Measurements from ENCODE around the gene CTSA. TPM values are rescaled to one million over a fixed set of nuclear protein-coding genes. Genes with fewer than 3 reads are reported as not detected.
A peak's percentile ranks its signal among the peaks of the same experiment; 100 is the strongest.
"Not testable (repeated sequence)": the region's sequence is repeated elsewhere in the genome, so short reads cannot be mapped to it uniquely, and the experiment has no call there.

CTSA gene
- total and polyA plus RNA-seq, 5 donors from 2014 or later, result 104 to 190 (median 158) TPM

DNA sequence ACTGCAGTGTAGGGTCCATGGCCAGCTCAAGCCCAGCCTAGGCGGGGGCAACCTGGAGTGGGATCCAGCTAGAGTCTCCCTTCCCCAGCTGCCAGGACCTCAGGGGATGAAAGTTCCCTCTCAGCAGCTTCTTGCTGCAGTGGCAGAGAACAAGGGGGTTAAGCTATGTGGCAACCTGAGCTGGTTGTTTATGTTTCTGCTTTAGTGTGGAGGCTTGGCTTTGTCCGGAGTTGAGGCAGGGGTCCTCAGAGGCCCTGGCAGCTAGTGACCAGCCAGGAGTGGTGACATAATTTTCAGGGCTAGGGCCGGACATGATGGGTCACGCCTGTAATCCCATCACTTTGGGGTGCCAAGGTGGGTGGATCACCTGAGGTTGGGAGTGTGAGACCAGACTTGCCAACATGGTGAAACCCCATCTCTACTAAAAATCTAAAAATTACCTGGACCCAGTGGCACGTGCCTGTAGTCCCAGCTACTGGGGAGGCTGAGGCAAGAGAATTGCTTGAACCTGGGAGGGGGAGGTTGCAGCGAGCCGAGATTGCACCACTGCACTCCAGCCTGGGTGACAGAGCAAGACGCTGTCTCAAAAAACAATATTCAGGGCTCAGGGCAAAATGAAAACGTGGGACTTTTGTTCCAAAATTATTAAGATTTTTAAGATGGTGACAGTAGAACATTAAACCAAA lies 34.8 kb downstream of the CTSA start:
- Mint-ChIP-seq H3K4me3 (no peak overlapping the region), H3K9me3 (no peaks in the 10 kb centered on the region), H3K36me3 (no peaks in the 10 kb centered on the region), H3K27me3 (peaks cover 18% of the 10 kb centered on the region), H3K27ac (no peak overlapping the region), H3K4me1 (no peaks in the 10 kb centered on the region)
- no peak overlapping the region for H3K27ac ChIP-seq (ENCODE audit: insufficient read depth, low read length, poor library complexity, severe bottlenecking)
- no peaks in the 10 kb centered on the region for H3K36me3 ChIP-seq (ENCODE audit: control insufficient read depth, insufficient read depth, low read length)
- no peak for ATAC-seq (ENCODE audit: low read depth in 2 of 2)
- no peak for DNase-seq
- no peaks in the 10 kb centered on the region for H3K27me3 ChIP-seq (ENCODE audit: control insufficient read depth, insufficient read depth, low read length)
- H3K4me3 ChIP-seq (ENCODE audit: low read depth, low read length), result no peak overlapping the region
- no peaks in the 10 kb centered on the region for H3K9me3 ChIP-seq (ENCODE audit: control insufficient read depth in 2 of 2, low read length in 2 of 2)
- no peaks in the 10 kb centered on the region for H3K4me1 ChIP-seq (ENCODE audit: control insufficient read depth, insufficient read depth, low read length, poor library complexity, severe bottlenecking)

DNA sequence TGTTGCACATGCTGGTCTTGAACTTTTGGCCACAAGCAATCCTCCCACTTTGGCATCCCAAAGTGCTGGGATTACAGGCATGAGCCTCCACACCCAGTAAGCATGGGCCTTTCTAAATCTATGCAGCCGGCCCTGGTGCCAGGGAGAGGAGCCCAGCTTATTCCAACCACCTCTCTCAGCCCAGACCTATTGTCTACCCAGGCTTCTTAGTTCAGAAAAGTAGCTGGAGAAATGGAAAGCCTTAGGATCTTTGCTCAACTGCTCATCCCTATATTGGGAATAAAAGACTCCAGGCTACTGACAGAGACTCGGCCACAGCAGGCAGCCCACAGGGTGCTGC lies 35.6 kb downstream of the CTSA start:
- ATAC-seq (ENCODE audit: low read depth in 2 of 2) (no peak), DNase-seq (no peak)
- no peaks in the 10 kb centered on the region for H3K9me3 ChIP-seq (ENCODE audit: control insufficient read depth in 2 of 2, low read length in 2 of 2)
- Mint-ChIP-seq H3K9me3 (no peaks in the 10 kb centered on the region), H3K36me3 (no peaks in the 10 kb centered on the region), H3K27ac (no peak overlapping the region), H3K27me3 (peaks cover 11% of the 10 kb centered on the region), H3K4me3 (no peak overlapping the region), H3K4me1 (no peaks in the 10 kb centered on the region)
- no peak overlapping the region for H3K4me3 ChIP-seq (ENCODE audit: low read depth, low read length)
- no peak overlapping the region for H3K27ac ChIP-seq (ENCODE audit: insufficient read depth, low read length, poor library complexity, severe bottlenecking)
- H3K4me1 ChIP-seq (ENCODE audit: control insufficient read depth, insufficient read depth, low read length, poor library complexity, severe bottlenecking), result no peaks in the 10 kb centered on the region
- H3K27me3 ChIP-seq (ENCODE audit: control insufficient read depth, insufficient read depth, low read length), result no peaks in the 10 kb centered on the region
- no peaks in the 10 kb centered on the region for H3K36me3 ChIP-seq (ENCODE audit: control insufficient read depth, insufficient read depth, low read length)

DNA sequence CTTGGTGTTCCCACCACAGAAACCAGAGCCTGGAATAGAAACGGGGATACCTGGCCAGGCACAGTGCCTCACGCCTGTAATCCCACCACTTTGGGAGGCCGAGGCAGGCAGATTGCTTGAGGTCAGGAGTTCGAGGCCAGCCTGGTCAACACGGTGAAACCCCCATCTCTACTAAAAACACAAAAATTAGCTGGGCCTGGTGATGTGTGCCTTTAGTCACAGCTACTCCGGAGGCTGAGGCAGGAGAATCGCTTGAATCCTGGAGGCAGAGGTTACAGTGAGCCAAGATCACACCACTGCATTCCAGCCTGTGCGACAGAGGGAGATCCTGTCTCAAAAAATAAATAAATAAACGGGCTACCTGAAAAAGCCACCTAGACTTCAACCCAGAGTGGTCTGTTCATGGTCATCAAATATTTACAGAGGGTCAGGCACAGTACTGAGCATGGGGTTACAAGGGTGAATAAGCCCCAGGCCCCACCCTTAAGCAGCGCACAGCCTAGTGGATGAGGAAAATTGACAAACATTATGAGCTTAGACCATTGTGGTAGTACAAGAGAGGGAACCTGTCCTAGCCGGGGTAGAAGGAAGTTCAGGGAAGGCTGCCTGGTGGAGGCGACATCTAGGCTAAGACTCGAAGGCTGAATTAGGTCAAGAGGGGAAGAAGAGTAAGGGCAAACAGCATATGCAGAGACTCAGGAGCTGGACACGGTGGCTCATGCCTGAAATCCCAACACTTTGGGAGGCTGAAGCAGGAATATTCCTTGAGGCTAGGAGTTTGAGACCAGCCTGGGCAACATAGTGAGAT lies 36.1 kb downstream of the CTSA start:
- Histone ChIP-seq H3K27me3 (ENCODE audit: control insufficient read depth, insufficient read depth, low read length) (no peaks in the 10 kb centered on the region), H3K4me3 (ENCODE audit: low read depth, low read length) (no peak overlapping the region), H3K27ac (ENCODE audit: insufficient read depth, low read length, poor library complexity, severe bottlenecking) (no peak overlapping the region), H3K4me1 (ENCODE audit: control insufficient read depth, insufficient read depth, low read length, poor library complexity, severe bottlenecking) (no peaks in the 10 kb centered on the region), H3K9me3 (ENCODE audit: control insufficient read depth in 2 of 2, low read length in 2 of 2) (no peaks in the 10 kb centered on the region), H3K36me3 (ENCODE audit: control insufficient read depth, insufficient read depth, low read length) (no peaks in the 10 kb centered on the region)
- Mint-ChIP-seq H3K27ac (peak overlapping the region in 2 of 3 donors; percentile 53 to 86), H3K4me1 (no peaks in the 10 kb centered on the region), H3K36me3 (no peaks in the 10 kb centered on the region), H3K9me3 (no peaks in the 10 kb centered on the region), H3K4me3 (no peak overlapping the region), H3K27me3 (peaks cover 9% of the 10 kb centered on the region)
- ATAC-seq (ENCODE audit: low read depth in 2 of 2), result no peak
- no peak for DNase-seq

DNA sequence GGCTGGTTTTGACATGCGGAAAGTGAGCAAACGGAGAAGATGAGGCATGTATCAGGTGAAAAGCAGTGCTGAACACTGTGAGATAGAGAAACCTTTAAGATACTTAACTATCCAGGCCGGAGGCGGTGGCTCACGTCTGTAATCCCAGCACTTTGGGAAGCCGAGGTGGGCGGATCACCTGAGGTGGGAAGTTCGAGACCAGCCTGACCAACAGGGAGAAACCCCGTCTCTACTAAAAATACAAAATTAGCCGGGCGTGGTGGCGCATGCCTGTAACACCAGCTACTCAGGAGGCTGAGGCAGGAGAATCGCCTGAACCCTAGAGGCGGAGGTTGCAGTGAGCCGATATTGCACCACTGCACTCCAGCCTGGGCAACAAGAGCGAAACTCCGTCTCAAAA lies 40.5 kb downstream of the CTSA start:
- Mint-ChIP-seq H3K4me1 (peaks cover 4 to 20% (median 12%) of the 10 kb centered on the region in 4 donors), H3K4me3 (peak overlapping the region in 2 of 4 donors; percentile 46 to 48)
- DNase-seq; H3K36me3 ChIP-seq (ENCODE audit: control insufficient read depth, insufficient read depth, low read length); H3K27me3 ChIP-seq (ENCODE audit: control insufficient read depth, insufficient read depth, low read length); H3K9me3 Mint-ChIP-seq; H3K4me3 ChIP-seq (ENCODE audit: low read depth, low read length); H3K27ac ChIP-seq (ENCODE audit: insufficient read depth, low read length, poor library complexity, severe bottlenecking); H3K36me3 Mint-ChIP-seq; H3K27ac Mint-ChIP-seq; ATAC-seq (ENCODE audit: low read depth in 2 of 2); H3K9me3 ChIP-seq (ENCODE audit: control insufficient read depth in 2 of 2, low read length in 2 of 2); H3K27me3 Mint-ChIP-seq: not testable (repeated sequence)
- H3K4me1 ChIP-seq (ENCODE audit: control insufficient read depth, insufficient read depth, low read length, poor library complexity, severe bottlenecking), result peaks cover 17% of the 10 kb centered on the region

DNA sequence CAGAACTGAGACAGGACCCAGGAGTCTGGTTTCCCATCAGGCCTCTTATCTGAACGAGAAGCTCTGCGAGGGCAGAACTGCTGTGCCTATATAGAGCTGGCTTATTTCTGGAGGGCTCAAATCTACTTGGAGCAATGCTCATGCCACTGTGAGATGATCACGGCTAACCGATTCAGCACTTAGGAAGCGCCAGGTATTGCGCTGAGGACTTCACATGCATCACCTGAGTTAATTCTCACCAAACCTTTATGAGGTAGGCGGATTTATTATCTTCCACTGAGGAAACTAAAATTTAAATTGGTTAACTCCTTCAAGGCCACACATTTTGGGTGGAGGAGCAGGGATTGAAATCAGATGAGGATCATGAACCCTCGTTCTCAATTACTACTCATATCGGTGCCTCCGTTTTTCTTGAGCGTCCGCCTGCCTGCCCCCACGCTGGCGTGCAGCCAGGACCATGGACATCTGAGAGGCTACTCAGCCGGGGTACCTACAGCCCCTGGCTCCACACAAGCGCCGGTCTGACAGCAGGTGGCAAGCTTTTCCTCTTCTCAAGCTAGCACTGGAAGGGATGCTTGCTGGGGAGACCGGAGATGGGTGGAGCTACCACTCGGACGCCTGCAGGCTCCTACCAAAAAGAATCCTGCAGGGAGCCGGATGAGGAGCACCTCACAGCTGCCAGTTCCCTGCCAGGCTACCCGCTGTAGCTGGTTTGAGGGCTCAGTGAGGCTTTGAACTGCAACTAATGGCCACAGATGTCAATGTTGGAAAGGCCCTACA lies 42.3 kb downstream of the CTSA start:
- H3K27ac ChIP-seq (ENCODE audit: insufficient read depth, low read length, poor library complexity, severe bottlenecking), result peak overlapping the region; percentile 99
- peak overlapping the region; percentile 90 for H3K4me3 ChIP-seq (ENCODE audit: low read depth, low read length)
- H3K36me3 ChIP-seq (ENCODE audit: control insufficient read depth, insufficient read depth, low read length), result peaks cover 13% of the 10 kb centered on the region
- peak overlapping the region; percentile 90 to 97 (median 97) for H3K4me3 Mint-ChIP-seq
- DNase-seq, result peak; percentile 44 to 81 (median 59)
- no peaks in the 10 kb centered on the region for H3K27me3 ChIP-seq (ENCODE audit: control insufficient read depth, insufficient read depth, low read length)
- no peak for ATAC-seq (ENCODE audit: low read depth in 2 of 2)
- H3K9me3 Mint-ChIP-seq, result no peaks in the 10 kb centered on the region
- H3K36me3 Mint-ChIP-seq, result peaks cover 12% of the 10 kb centered on the region
- peaks cover 34% of the 10 kb centered on the region for H3K4me1 ChIP-seq (ENCODE audit: control insufficient read depth, insufficient read depth, low read length, poor library complexity, severe bottlenecking)
- no peaks in the 10 kb centered on the region for H3K9me3 ChIP-seq (ENCODE audit: control insufficient read depth in 2 of 2, low read length in 2 of 2)
- peaks cover 10 to 36% (median 25%) of the 10 kb centered on the region in 4 donors for H3K4me1 Mint-ChIP-seq
- peak overlapping the region; percentile 97 to 99 (median 97) for H3K27ac Mint-ChIP-seq
- no peaks in the 10 kb centered on the region for H3K27me3 Mint-ChIP-seq

DNA sequence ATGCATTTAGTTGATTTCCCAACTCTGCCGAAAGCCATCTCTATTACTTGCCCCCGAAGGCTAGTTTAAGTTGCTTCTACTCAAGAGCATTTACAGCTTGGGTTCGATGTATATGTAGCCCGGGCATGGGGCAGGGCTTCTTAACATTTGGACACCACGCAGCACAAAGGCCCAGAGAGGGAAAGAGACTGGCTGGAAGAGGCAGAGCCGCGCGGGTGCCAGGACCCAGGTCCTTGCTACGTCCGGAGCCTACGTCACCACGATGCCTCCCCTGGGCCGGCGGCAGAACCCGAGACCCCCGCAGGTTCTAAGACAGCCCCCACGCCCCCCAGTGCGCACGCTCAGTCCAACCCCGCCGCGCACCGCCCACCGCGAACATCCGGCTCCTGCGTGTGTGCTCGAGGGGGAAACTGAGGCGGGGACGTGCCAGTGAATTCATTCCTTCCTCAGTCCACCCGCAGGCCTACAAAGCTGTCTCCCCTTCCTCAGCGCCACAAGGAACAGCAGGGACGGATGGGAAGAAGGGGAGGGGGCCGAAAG lies 43.0 kb downstream of the CTSA start:
- H3K27ac ChIP-seq (ENCODE audit: insufficient read depth, low read length, poor library complexity, severe bottlenecking), result peak overlapping the region; percentile 99
- DNase-seq (no peak), ATAC-seq (ENCODE audit: low read depth in 2 of 2) (no peak)
- H3K27me3 ChIP-seq (ENCODE audit: control insufficient read depth, insufficient read depth, low read length), result no peaks in the 10 kb centered on the region
- H3K27me3 Mint-ChIP-seq, result no peaks in the 10 kb centered on the region
- peaks cover 39% of the 10 kb centered on the region for H3K4me1 ChIP-seq (ENCODE audit: control insufficient read depth, insufficient read depth, low read length, poor library complexity, severe bottlenecking)
- H3K4me3 Mint-ChIP-seq, result peak overlapping the region; percentile 90 to 97 (median 97)
- peaks cover 10 to 38% (median 25%) of the 10 kb centered on the region in 4 donors for H3K4me1 Mint-ChIP-seq
- no peaks in the 10 kb centered on the region for H3K9me3 Mint-ChIP-seq
- H3K27ac Mint-ChIP-seq, result peak overlapping the region; percentile 97 to 99 (median 97)
- peaks cover 19% of the 10 kb centered on the region for H3K36me3 ChIP-seq (ENCODE audit: control insufficient read depth, insufficient read depth, low read length)
- H3K9me3 ChIP-seq (ENCODE audit: control insufficient read depth in 2 of 2, low read length in 2 of 2), result no peaks in the 10 kb centered on the region
- peak overlapping the region; percentile 90 for H3K4me3 ChIP-seq (ENCODE audit: low read depth, low read length)
- peaks cover 15% of the 10 kb centered on the region for H3K36me3 Mint-ChIP-seq

DNA sequence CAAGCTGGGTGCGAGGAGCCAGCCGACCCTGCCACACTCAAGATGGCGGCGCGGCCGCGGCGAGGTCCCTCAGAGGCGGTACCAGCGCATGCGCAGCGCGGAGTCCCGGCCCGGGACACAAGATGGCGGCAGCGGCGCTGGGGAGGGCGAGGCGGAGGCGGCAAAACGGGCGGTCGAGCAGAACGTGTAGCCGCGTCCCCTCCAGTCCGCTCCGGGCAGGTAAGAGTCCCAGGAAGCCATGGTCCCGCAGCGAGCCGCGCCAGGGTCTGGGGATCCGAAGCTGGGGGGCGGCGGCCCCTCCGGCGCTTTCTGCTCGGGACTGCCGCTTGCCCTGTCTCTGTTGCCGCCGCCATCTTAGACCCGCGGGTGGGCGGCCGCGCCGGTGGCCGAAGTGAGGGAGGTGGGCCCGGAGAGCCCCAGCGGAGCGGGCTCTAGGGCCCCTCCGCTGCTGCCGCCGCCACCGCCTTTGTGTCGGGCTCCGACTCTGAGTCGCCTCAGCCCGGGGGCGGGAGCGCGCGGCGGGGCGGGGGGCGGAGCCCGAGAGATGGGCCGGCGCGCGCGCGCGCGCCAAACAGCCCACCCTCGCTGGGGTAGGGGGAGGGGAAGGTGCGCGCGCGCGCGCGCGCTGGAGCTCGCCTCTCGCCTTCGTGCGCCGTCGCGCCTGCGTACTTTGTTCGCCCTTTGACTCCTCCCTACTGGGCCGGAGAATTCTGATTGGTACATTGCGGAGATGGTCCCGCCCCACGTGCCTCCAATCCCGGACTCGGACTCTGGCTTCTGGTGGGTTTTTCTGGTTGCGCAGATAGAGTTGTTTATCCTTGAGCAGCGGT lies 43.7 kb downstream of the CTSA start, which contains the start of gene PCIF1:
Gene PCIF1 (plus strand): TSS at position 98 of the 830 bp plus-strand sequence. CDS start 4,317 bp downstream, outside the sequence.
- peak within 1 kb of the TSS; percentile 99 for H3K27ac ChIP-seq (ENCODE audit: insufficient read depth, low read length, poor library complexity, severe bottlenecking)
- Mint-ChIP-seq H3K27me3 (no peaks in the 10 kb centered on the region), H3K36me3 (peaks cover 22% of the 10 kb centered on the region), H3K4me1 (peaks cover 10 to 38% (median 26%) of the 10 kb centered on the region in 4 donors), H3K4me3 (peak within 1 kb of the TSS; percentile 90 to 98 (median 97)), H3K27ac (peak within 1 kb of the TSS; percentile 97 to 99 (median 98)), H3K9me3 (no peaks in the 10 kb centered on the region)
- H3K4me3 ChIP-seq (ENCODE audit: low read depth, low read length), result peak within 1 kb of the TSS; percentile 98
- peak; percentile 96 to 99 (median 98) for DNase-seq
- H3K9me3 ChIP-seq (ENCODE audit: control insufficient read depth in 2 of 2, low read length in 2 of 2), result no peaks in the 10 kb centered on the region
- H3K27me3 ChIP-seq (ENCODE audit: control insufficient read depth, insufficient read depth, low read length), result no peaks in the 10 kb centered on the region
- peaks cover 39% of the 10 kb centered on the region for H3K4me1 ChIP-seq (ENCODE audit: control insufficient read depth, insufficient read depth, low read length, poor library complexity, severe bottlenecking)
- peaks cover 26% of the 10 kb centered on the region for H3K36me3 ChIP-seq (ENCODE audit: control insufficient read depth, insufficient read depth, low read length)
- ATAC-seq (ENCODE audit: low read depth in 2 of 2), result peak; percentile 78 to 82
